OCI-LY7 (cell line): ENCODE data around the gene COBLL1. TPM values are rescaled to one million over a fixed set of nuclear protein-coding genes. Genes with fewer than 3 reads are reported as not detected.
"Not testable (repeated sequence)": the region's sequence is repeated elsewhere in the genome, so short reads cannot be mapped to it uniquely, and the experiment has no call there.

Source experiments
- BruUV-seq: library from RNA; stranded (reverse); fragments of 400-500 nt; replicated peaks from 2 replicates; lab custom pipeline; 2021; lab: Mats Ljungman, UMichigan
- CTCF ChIA-PET: fragments of 300-600 bp; sonication (Branson Sonifier 250); formaldehyde crosslinking; loops from one replicate; lab custom pipeline; 2022; ENCODE audit warnings: antibody characterized with exemption; ENCODE audit not compliant: unreplicated experiment; lab: Charles Lee
- POLR2A ChIA-PET: fragments of 300-600 bp; sonication (Branson Sonifier 250); formaldehyde crosslinking; loops from one replicate; lab custom pipeline; 2022; ENCODE audit warnings: antibody characterized with exemption; lab: Charles Lee
- DNase-seq: peaks from one replicate; pipeline ENCODE4 v3.0.0-alpha.2; 2015; ENCODE audit warnings: low spot score
- H2AFZ ChIP-seq: fragments of 200-600 bp; sonication (generic), shearing (Covaris generic); 2 replicates; pipeline ENCODE4 v1.6.1; 2014; ENCODE audit warnings: mild to moderate bottlenecking, antibody characterized with exemption, low read length, moderate library complexity
- H3K27ac ChIP-seq: fragments of 200-600 bp; sonication (generic); 2 replicates; pipeline ENCODE4 v1.5.1; 2014; ENCODE audit warnings: mixed run types, low read depth, mild to moderate bottlenecking, moderate library complexity, low read length, inconsistent platforms; ENCODE audit not compliant: poor library complexity, severe bottlenecking
- H3K36me3 ChIP-seq: fragments of 200-600 bp; sonication (generic); 2 replicates; pipeline ENCODE4 v1.6.1; 2014; ENCODE audit warnings: mild to moderate bottlenecking, antibody characterized with exemption, low read length, moderate library complexity, mixed read lengths; ENCODE audit not compliant: insufficient read depth
- H3K4me1 ChIP-seq: fragments of 200-600 bp; sonication (generic); 2 replicates; pipeline ENCODE4 v1.5.1; 2014; ENCODE audit warnings: mild to moderate bottlenecking, low read length; ENCODE audit not compliant: insufficient read depth, poor library complexity, severe bottlenecking
- H3K4me2 ChIP-seq: fragments of 200-600 bp; sonication (generic); 2 replicates; pipeline ENCODE4 v1.6.1; 2014; ENCODE audit warnings: mild to moderate bottlenecking, low read length
- H3K4me3 ChIP-seq: fragments of 200-600 bp; sonication (generic); 2 replicates; pipeline ENCODE4 v1.5.1; 2014; ENCODE audit warnings: mild to moderate bottlenecking, low read depth, low read length; ENCODE audit not compliant: poor library complexity, severe bottlenecking
- H3K79me2 ChIP-seq: fragments of 200-600 bp; sonication (generic); 2 replicates; pipeline ENCODE4 v1.6.1; 2016; ENCODE audit warnings: low read depth, mild to moderate bottlenecking, low read length, moderate library complexity, mixed read lengths; ENCODE audit not compliant: insufficient read depth
- H3K9me2 ChIP-seq: fragments of 200-600 bp; sonication (generic); 2 replicates; pipeline ENCODE4 v1.6.1; 2016; ENCODE audit warnings: mild to moderate bottlenecking, low read length, mixed read lengths; ENCODE audit not compliant: insufficient read depth
- H3K9me3 ChIP-seq: fragments of 200-600 bp; sonication (generic); 2 replicates; pipeline ENCODE4 v1.6.1; 2014; ENCODE audit warnings: mild to moderate bottlenecking, mixed run types, low read length, mixed read lengths
- H4K20me1 ChIP-seq: fragments of 200-600 bp; sonication (generic); 2 replicates; pipeline ENCODE4 v1.6.1; 2014; ENCODE audit warnings: mild to moderate bottlenecking, antibody characterized with exemption, low read length, moderate library complexity, mixed read lengths; ENCODE audit not compliant: insufficient read depth
- CTCF ChIP-seq: fragments of 200-600 bp; sonication (generic); conservative IDR thresholded peaks from 2 replicates; pipeline ENCODE4 v1.5.1; 2014; ENCODE audit warnings: mild to moderate bottlenecking, antibody characterized with exemption, low read length, moderate library complexity, mixed read lengths
- EZH2phosphoT487 ChIP-seq: fragments of 200-600 bp; sonication (generic); IDR thresholded peaks from 2 replicates; pipeline ENCODE4 v1.6.1; 2018; ENCODE audit warnings: low read depth, borderline replicate concordance, mild to moderate bottlenecking, mixed run types, antibody characterized with exemption, low read length, moderate library complexity, mixed read lengths
- intact Hi-C: fragments of 100-400 bp; cut with micrococcal nuclease; formaldehyde crosslinking; loops from one replicate; pipeline ENCODE4 v1.10.0; 2022; ENCODE audit not compliant: unreplicated experiment
- total RNA-seq, 2 experiments: library from RNA; depleted of rRNA in 1 of 2; stranded (reverse); fragments of >200 nt in 1 of 2; shearing (Covaris generic) in 1 of 2; gene quantifications; 2 replicates each; pipeline ENCODE4 v1.2.3, GENCODE V29; 2014 to 2022

COBLL1 gene
- total RNA-seq, 2 experiments from 2014 or later = 0.79 to 40.7 TPM

GRCh38 chr2:164714471-164714870 lies 127.2 kb downstream of the COBLL1 start:
- TF ChIP-seq CTCF = no peak
- TF ChIP-seq EZH2phosphoT487 = no peak
- Histone ChIP-seq H3K27ac (no peak overlapping the region), H3K4me2 (no peak overlapping the region), H3K4me3 (no peak overlapping the region), H3K9me3 (no peaks in the 10 kb centered on the region), H2AFZ (no peak overlapping the region), H4K20me1 (no peaks in the 10 kb centered on the region), H3K9me2 (no peaks in the 10 kb centered on the region), H3K4me1 (no peaks in the 10 kb centered on the region), H3K36me3 (no peaks in the 10 kb centered on the region), H3K79me2 (no peaks in the 10 kb centered on the region)
- CTCF ChIA-PET = interaction anchor here (0.6 kb wide), 1 partner anchor 203 kb away, joined by 3 read pairs; no protein-coding TSS in a partner anchor
- intact Hi-C loops = no loop called here
- POLR2A ChIA-PET = interaction anchor here (0.6 kb wide), 3 partner anchors 286 to 1769 kb away, joined by 3 to 6 read pairs (median 5); no protein-coding TSS in a partner anchor
- no peak for DNase-seq
- BruUV-seq = no TSS peak

- Histone ChIP-seq H3K36me3 (no peaks in the 10 kb centered on the region), H3K4me2 (no peak overlapping the region), H4K20me1 (no peaks in the 10 kb centered on the region), H3K4me3 (no peak overlapping the region), H3K9me2 (no peaks in the 10 kb centered on the region), H3K9me3 (no peaks in the 10 kb centered on the region), H2AFZ (no peak overlapping the region), H3K4me1 (no peaks in the 10 kb centered on the region), H3K27ac (no peak overlapping the region), H3K79me2 (no peaks in the 10 kb centered on the region)
- intact Hi-C loops = no loop called here
- TF ChIP-seq CTCF (no peak), EZH2phosphoT487 (no peak)
- ChIA-PET POLR2A (no interaction called here), CTCF (no interaction called here)
- no TSS peak for BruUV-seq
- DNase-seq = no peak
Observed at GRCh38 chr2:164711766-164712138, 129.9 kb downstream of the COBLL1 start.

GRCh38 chr2:164710837-164711765 lies 130.5 kb downstream of the COBLL1 start:
- H3K9me3 ChIP-seq = no peaks in the 10 kb centered on the region
- intact Hi-C loops = no loop called here
- no peak for DNase-seq
- TF ChIP-seq EZH2phosphoT487 (no peak), CTCF (no peak)
- ChIA-PET CTCF (no interaction called here), POLR2A (no interaction called here)
- no peak overlapping the region for H3K4me2 ChIP-seq
- no peaks in the 10 kb centered on the region for H3K79me2 ChIP-seq
- no peak overlapping the region for H3K27ac ChIP-seq
- H3K36me3 ChIP-seq = no peaks in the 10 kb centered on the region
- no peak overlapping the region for H2AFZ ChIP-seq
- no TSS peak for BruUV-seq
- no peak overlapping the region for H3K4me3 ChIP-seq
- H4K20me1 ChIP-seq = no peaks in the 10 kb centered on the region
- H3K9me2 ChIP-seq = no peaks in the 10 kb centered on the region
- no peaks in the 10 kb centered on the region for H3K4me1 ChIP-seq

GRCh38 chr2:164710252-164710836 lies 131.3 kb downstream of the COBLL1 start:
- H3K27ac ChIP-seq, CTCF ChIA-PET, BruUV-seq, H3K36me3 ChIP-seq, H3K9me2 ChIP-seq, DNase-seq, intact Hi-C loops, H3K4me3 ChIP-seq, H2AFZ ChIP-seq, H3K79me2 ChIP-seq, H4K20me1 ChIP-seq, H3K4me1 ChIP-seq, H3K9me3 ChIP-seq, H3K4me2 ChIP-seq: not testable (repeated sequence)
- POLR2A ChIA-PET = interaction anchor here (0.9 kb wide), 1 partner anchor 187 kb away, joined by 3 read pairs; no protein-coding TSS in a partner anchor
